Spleen (tissue), 11 donors: Measurements from ENCODE around the gene CTAGE8. TPM values are rescaled to one million over a fixed set of nuclear protein-coding genes. Genes with fewer than 3 reads are reported as not detected.
"Not testable (repeated sequence)": the region's sequence is repeated elsewhere in the genome, so short reads cannot be mapped to it uniquely, and the experiment has no call there.

Experiments used
- DNase-seq: peaks from one replicate; pipeline ENCODE4 v3.0.0-alpha.2; 2020
- H3K27ac ChIP-seq, 8 donors: fragments of 200-600 bp; sonication (generic) in 7 of 8; 1 replicate in 4 of 8; 2 replicates in 4 of 8; pipeline versions ENCODE4 v1.5.0 to v1.8.0; 2016 to 2021; ENCODE audit warnings: inconsistent platforms in 4 of 8, mild to moderate bottlenecking in 4 of 8, moderate library complexity in 1 of 8
- H3K27me3 ChIP-seq, 7 donors: fragments of 200-600 bp; sonication (generic) in 6 of 7; replicated peaks in 1 of 7; 1 replicate in 4 of 7; 2 replicates in 3 of 7; pipeline versions ENCODE4 v1.5.0 to v1.8.0; 2016 to 2021; ENCODE audit warnings: inconsistent platforms in 3 of 7, mild to moderate bottlenecking in 1 of 7
- H3K36me3 ChIP-seq, 6 donors: fragments of 200-600 bp; sonication (generic) in 5 of 6; 1 replicate in 4 of 6; 2 replicates in 2 of 6; pipeline versions ENCODE4 v1.5.0 to v1.8.0; 2016 to 2021; ENCODE audit warnings: inconsistent platforms in 2 of 6
- H3K4me1 ChIP-seq, 6 donors: fragments of 200-600 bp; sonication (generic) in 5 of 6; 1 replicate in 3 of 6; 2 replicates in 3 of 6; pipeline versions ENCODE4 v1.5.0 to v1.8.0; 2016 to 2021; ENCODE audit warnings: inconsistent platforms in 3 of 6
- H3K4me3 ChIP-seq, 8 donors: fragments of 200-600 bp; sonication (generic) in 7 of 8; 1 replicate in 4 of 8; 2 replicates in 4 of 8; pipeline versions ENCODE4 v1.5.0 to v1.8.0; 2016 to 2021; ENCODE audit warnings: inconsistent platforms in 4 of 8, mild to moderate bottlenecking in 4 of 8, moderate library complexity in 2 of 8
- H3K9me3 ChIP-seq, 8 donors: fragments of 200-600 bp; sonication (generic) in 7 of 8; 1 replicate in 4 of 8; 2 replicates in 4 of 8; pipeline versions ENCODE4 v1.5.0 to v1.8.0; 2016 to 2021; ENCODE audit warnings: inconsistent platforms in 4 of 8
- WGBS, 5 donors: extraction: QIAGEN DNeasy Blood & Tissue Kit in 3 of 5; methylation state at CpG; one replicate each; pipeline versions ENCODE4 v1.1.5 to v1.1.7; 2013 to 2018; 5-methylcytosine and 5-hydroxymethylcytosine counted together
- intact Hi-C: fragments of 100-400 bp; cut with DNase I; formaldehyde crosslinking; loops from one replicate; pipeline ENCODE4 v1.15.0; 2023; ENCODE audit warnings: low total_unique reads
- polyA plus RNA-seq, 3 donors: library from polyadenylated mRNA; stranded (reverse); fragments of 200-250 nt; gene quantifications; one replicate each; pipeline ENCODE4 v1.2.1, GENCODE V29; 2013
- total RNA-seq, 7 donors: library from RNA; depleted of rRNA in 3 of 7; stranded (reverse); fragments of >200 nt in 3 of 7; fragmentation: NEBNext Ultra II Directional in 4 of 7; extraction: Animal tissue kit (Norgen Biotek cat#: 25700) in 4 of 7; gene quantifications; one replicate each; pipeline versions ENCODE4 v1.1.0 to v1.2.1, GENCODE V29; 2016 to 2021
- donor health status: healthy with polysubstance abuse.
- donor health status: DM: no; HTN: no; CAD: no; lungs with moderate emphysema.
- donor health status: DM: no; HTN: no; CAD: no.
- donor health status: Bipolar disorder and iron deficiency.
- donor health status: healthy.
- donor health status: DM: no; HTN: no; CAD: no.
- donor health status: DM: yes; HTN: yes; CAD: no.

The CTAGE8 gene
- total and polyA plus RNA-seq, 10 donors, result 0.46 to 2.7 (median 1.1) TPM; not detected in 1

GRCh38 chr7:144231027-144231426, 38.1 kb downstream of the CTAGE8 start:
- intact Hi-C loops, H3K4me3 ChIP-seq, H3K27me3 ChIP-seq, DNase-seq, H3K9me3 ChIP-seq, H3K4me1 ChIP-seq, H3K27ac ChIP-seq, H3K36me3 ChIP-seq: not testable (repeated sequence)
- no CpG with 5 or more reads among the region's 2 CpGs for WGBS, 5 donors

GRCh38 chr7:144228810-144229209, 40.3 kb downstream of the CTAGE8 start:
- H3K4me1 ChIP-seq, H3K9me3 ChIP-seq, intact Hi-C loops, H3K27me3 ChIP-seq, H3K36me3 ChIP-seq, H3K27ac ChIP-seq, H3K4me3 ChIP-seq: not testable (repeated sequence)
- 83 to 100% (median 90%) methylated on average over 1 to 2 of the region's 3 CpGs for WGBS, 5 donors
- peak; percentile 50 for DNase-seq

GRCh38 chr7:144226866-144227265, 42.2 kb downstream of the CTAGE8 start:
- WGBS, 5 donors, result 69 to 85% (median 82%) methylated on average over 3 of the region's 4 CpGs
- H3K9me3 ChIP-seq, H3K27me3 ChIP-seq, DNase-seq, H3K27ac ChIP-seq, H3K36me3 ChIP-seq, H3K4me3 ChIP-seq, H3K4me1 ChIP-seq, intact Hi-C loops: not testable (repeated sequence)

- H3K27ac ChIP-seq, H3K27me3 ChIP-seq, intact Hi-C loops, H3K9me3 ChIP-seq, H3K36me3 ChIP-seq, H3K4me1 ChIP-seq, H3K4me3 ChIP-seq, DNase-seq: not testable (repeated sequence)
These were observed 45.4 kb downstream of the CTAGE8 start for GRCh38 chr7:144223675-144224074.

- H3K36me3 ChIP-seq, H3K27me3 ChIP-seq, H3K27ac ChIP-seq, H3K9me3 ChIP-seq, intact Hi-C loops, H3K4me1 ChIP-seq, DNase-seq, H3K4me3 ChIP-seq: not testable (repeated sequence)
These were observed 48.6 kb downstream of the CTAGE8 start for GRCh38 chr7:144220531-144220930.

- H3K9me3 ChIP-seq, intact Hi-C loops, H3K4me3 ChIP-seq, H3K27me3 ChIP-seq, H3K27ac ChIP-seq, H3K4me1 ChIP-seq, DNase-seq, H3K36me3 ChIP-seq: not testable (repeated sequence)
- no CpG with 5 or more reads among the region's 4 CpGs for WGBS, 5 donors
These were observed 49.9 kb downstream of the CTAGE8 start for GRCh38 chr7:144219149-144219548.

GRCh38 chr7:144218581-144218980, 50.5 kb downstream of the CTAGE8 start:
- H3K27ac ChIP-seq, H3K4me3 ChIP-seq, H3K27me3 ChIP-seq, H3K36me3 ChIP-seq, DNase-seq, intact Hi-C loops, H3K4me1 ChIP-seq, H3K9me3 ChIP-seq: not testable (repeated sequence)
- WGBS, 5 donors, result 92 to 100% (median 99%) methylated on average over 1 of the region's 1 CpG

GRCh38 chr7:144217200-144217599, 51.9 kb downstream of the CTAGE8 start:
- H3K9me3 ChIP-seq, H3K27ac ChIP-seq, H3K36me3 ChIP-seq, H3K4me3 ChIP-seq, intact Hi-C loops, H3K27me3 ChIP-seq, H3K4me1 ChIP-seq, DNase-seq: not testable (repeated sequence)

Other genes with a start within 250 kb of the CTAGE8 start
- gene OR2A5, start 220.3 kb downstream of the CTAGE8 start, total RNA-seq, result not detected
- not detected for gene OR2A5, start 220.3 kb downstream of the CTAGE8 start, polyA plus RNA-seq
- gene OR2A25, start 199.5 kb downstream of the CTAGE8 start, total RNA-seq, result not detected
- gene OR2A25, start 199.5 kb downstream of the CTAGE8 start, polyA plus RNA-seq, result not detected
- gene OR2A12, start 183.0 kb downstream of the CTAGE8 start, total RNA-seq, result not detected
- gene OR2A12, start 183.0 kb downstream of the CTAGE8 start, polyA plus RNA-seq, result not detected
- not detected for gene OR2A2, start 159.7 kb downstream of the CTAGE8 start, total RNA-seq
- not detected for gene OR2A2, start 159.7 kb downstream of the CTAGE8 start, polyA plus RNA-seq
- not detected for gene OR2A14, start 146.1 kb downstream of the CTAGE8 start, total RNA-seq
- gene OR2A14, start 146.1 kb downstream of the CTAGE8 start, polyA plus RNA-seq, result not detected
- 1 to 10 TPM in 6 of 7 donors, not detected in 1; 1.4 to 5.9 (median 2.0) TPM for gene CTAGE4, start 85.8 kb downstream of the CTAGE8 start, total RNA-seq
- 1 to 10 TPM in 1 of 3 donors, under 1 TPM in 2; 0.17 to 1.2 (median 0.64) TPM for gene CTAGE4, start 85.8 kb downstream of the CTAGE8 start, polyA plus RNA-seq
- 1 to 10 TPM; 3.0 to 6.8 (median 5.1) TPM for gene ARHGEF35, start 73.5 kb downstream of the CTAGE8 start, total RNA-seq
- gene ARHGEF35, start 73.5 kb downstream of the CTAGE8 start, polyA plus RNA-seq, result 1 to 10 TPM; 1.4 to 2.6 (median 2.2) TPM
- under 1 TPM in 3 of 7 donors, not detected in 4; 0.20 to 0.46 (median 0.32) TPM for gene OR2A42, start 29.7 kb downstream of the CTAGE8 start, total RNA-seq
- gene OR2A42, start 29.7 kb downstream of the CTAGE8 start, polyA plus RNA-seq, result under 1 TPM; 0.06 to 0.15 (median 0.06) TPM
- gene OR2A7, start 4.5 kb downstream of the CTAGE8 start, total RNA-seq, result 1 to 10 TPM; 2.2 to 8.8 (median 5.0) TPM
- under 1 TPM; 0.09 to 0.35 (median 0.12) TPM for gene OR2A7, start 4.5 kb downstream of the CTAGE8 start, polyA plus RNA-seq
- gene OR2A1, start 43.1 kb upstream of the CTAGE8 start, total RNA-seq, result under 1 TPM in 6 of 7 donors, not detected in 1; 0.29 to 0.60 (median 0.50) TPM
- gene OR2A1, start 43.1 kb upstream of the CTAGE8 start, polyA plus RNA-seq, result under 1 TPM; 0.03 to 0.16 (median 0.04) TPM
- 10 to 100 TPM in 4 of 7 donors, 1 to 10 TPM in 3; 5.3 to 11.3 (median 10.3) TPM for gene ARHGEF5, start 86.1 kb upstream of the CTAGE8 start, total RNA-seq
- gene ARHGEF5, start 86.1 kb upstream of the CTAGE8 start, polyA plus RNA-seq, result 1 to 10 TPM; 1.2 to 2.3 (median 1.5) TPM
- not detected for gene NOBOX, start 134.4 kb upstream of the CTAGE8 start, total RNA-seq
- not detected for gene NOBOX, start 134.4 kb upstream of the CTAGE8 start, polyA plus RNA-seq